Neural progenitor cell (in vitro differentiated cells): ENCODE results near the gene NHEJ1. TPM values are rescaled to one million over a fixed set of nuclear protein-coding genes. Genes with fewer than 3 reads are reported as not detected.
A peak's percentile ranks its signal among the peaks of the same experiment; 100 is the strongest.

Source experiments
- DNase-seq: peaks from one replicate; pipeline ENCODE4 v3.0.0-alpha.2; 2016; ENCODE audit warnings: low spot score
- H2AFZ ChIP-seq: fragments of 200-600 bp; sonication (generic); replicated peaks from 2 replicates; pipeline ENCODE4 v1.6.1; 2016; ENCODE audit warnings: antibody characterized with exemption
- H3F3A ChIP-seq: fragments of 200-600 bp; sonication (generic); 2 replicates; pipeline ENCODE4 v1.6.1; 2016; ENCODE audit warnings: antibody characterized with exemption, low read depth
- H3K27ac ChIP-seq: fragments of 200-600 bp; sonication (generic); 2 replicates; pipeline ENCODE4 v1.5.1; 2016; ENCODE audit warnings: mild to moderate bottlenecking
- H3K27me3 ChIP-seq: fragments of 200-600 bp; sonication (generic); 2 replicates; pipeline ENCODE4 v1.6.1; 2016; ENCODE audit warnings: mild to moderate bottlenecking, moderate library complexity
- H3K36me3 ChIP-seq: fragments of 200-600 bp; sonication (generic); 2 replicates; pipeline ENCODE4 v1.5.1; 2016
- H3K4me1 ChIP-seq: fragments of 200-600 bp; sonication (generic); 2 replicates; pipeline ENCODE4 v1.6.1; 2016; ENCODE audit warnings: mixed run types
- H3K4me2 ChIP-seq: fragments of 200-600 bp; sonication (generic); 2 replicates; pipeline ENCODE4 v1.6.1; 2016
- H3K4me3 ChIP-seq: fragments of 200-600 bp; sonication (generic); 2 replicates; pipeline ENCODE4 v1.5.1; 2016
- H3K79me2 ChIP-seq: fragments of 200-600 bp; sonication (generic); 2 replicates; pipeline ENCODE4 v1.6.1; 2016; ENCODE audit warnings: low read depth
- H3K9ac ChIP-seq: fragments of 200-600 bp; sonication (generic); 2 replicates; pipeline ENCODE4 v1.6.1; 2016
- H3K9me3 ChIP-seq: fragments of 200-600 bp; sonication (generic); 2 replicates; pipeline ENCODE4 v1.5.1; 2016; ENCODE audit warnings: low read depth
- H4K20me1 ChIP-seq: fragments of 200-600 bp; sonication (generic); 2 replicates; pipeline ENCODE4 v1.6.1; 2016; ENCODE audit warnings: low read depth
- H3K27ac Mint-ChIP-seq: 3 replicates; pipeline ENCODE4 v1.8.0; 2021; ENCODE audit warnings: mixed read lengths
- H3K27me3 Mint-ChIP-seq: 2 replicates; pipeline ENCODE4 v1.8.0; 2022; ENCODE audit warnings: low read depth, mild to moderate bottlenecking, inconsistent platforms, moderate library complexity, mixed read lengths; ENCODE audit not compliant: insufficient read depth
- H3K36me3 Mint-ChIP-seq: 3 replicates; pipeline ENCODE4 v1.8.0; 2021; ENCODE audit warnings: mixed read lengths
- H3K4me1 Mint-ChIP-seq: 3 replicates; pipeline ENCODE4 v1.8.0; 2021; ENCODE audit warnings: mixed read lengths
- H3K4me3 Mint-ChIP-seq: 3 replicates; pipeline ENCODE4 v1.8.0; 2021; ENCODE audit warnings: mild to moderate bottlenecking, moderate library complexity, mixed read lengths
- H3K9me3 Mint-ChIP-seq: 3 replicates; pipeline ENCODE4 v1.8.0; 2020; ENCODE audit warnings: mixed read lengths
- EZH2 ChIP-seq: fragments of 200-600 bp; sonication (generic); IDR thresholded peaks from 2 replicates; pipeline ENCODE4 v1.6.1; 2017; ENCODE audit warnings: antibody characterized with exemption, mild to moderate bottlenecking, moderate library complexity
- EZH2phosphoT487 ChIP-seq: fragments of 200-600 bp; sonication (generic); IDR thresholded peaks from 2 replicates; pipeline ENCODE4 v1.6.1; 2017; ENCODE audit warnings: antibody characterized with exemption
- total RNA-seq: library from RNA; depleted of rRNA; stranded (reverse); fragments of >200 nt; gene quantifications from 2 replicates; pipeline ENCODE4 v1.2.3, GENCODE V29; 2015; ENCODE audit warnings: low replicate concordance
- TF ChIP-seq, protein P1 (sequence below): fragments of 200-600 bp; sonication (generic); IDR thresholded peaks from 2 replicates; pipeline ENCODE4 v1.5.1; 2017; ENCODE audit warnings: antibody characterized with exemption, mild to moderate bottlenecking

Gene NHEJ1
- total RNA-seq, 1 donor from 2014 or later: 25.5 TPM

GRCh38 chr2:219179601-219180465 is 19.2 kb upstream of the NHEJ1 start:
- TF ChIP-seq, protein P1, sequence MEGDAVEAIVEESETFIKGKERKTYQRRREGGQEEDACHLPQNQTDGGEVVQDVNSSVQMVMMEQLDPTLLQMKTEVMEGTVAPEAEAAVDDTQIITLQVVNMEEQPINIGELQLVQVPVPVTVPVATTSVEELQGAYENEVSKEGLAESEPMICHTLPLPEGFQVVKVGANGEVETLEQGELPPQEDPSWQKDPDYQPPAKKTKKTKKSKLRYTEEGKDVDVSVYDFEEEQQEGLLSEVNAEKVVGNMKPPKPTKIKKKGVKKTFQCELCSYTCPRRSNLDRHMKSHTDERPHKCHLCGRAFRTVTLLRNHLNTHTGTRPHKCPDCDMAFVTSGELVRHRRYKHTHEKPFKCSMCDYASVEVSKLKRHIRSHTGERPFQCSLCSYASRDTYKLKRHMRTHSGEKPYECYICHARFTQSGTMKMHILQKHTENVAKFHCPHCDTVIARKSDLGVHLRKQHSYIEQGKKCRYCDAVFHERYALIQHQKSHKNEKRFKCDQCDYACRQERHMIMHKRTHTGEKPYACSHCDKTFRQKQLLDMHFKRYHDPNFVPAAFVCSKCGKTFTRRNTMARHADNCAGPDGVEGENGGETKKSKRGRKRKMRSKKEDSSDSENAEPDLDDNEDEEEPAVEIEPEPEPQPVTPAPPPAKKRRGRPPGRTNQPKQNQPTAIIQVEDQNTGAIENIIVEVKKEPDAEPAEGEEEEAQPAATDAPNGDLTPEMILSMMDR: no peak
- TF ChIP-seq EZH2 (no peak), EZH2phosphoT487 (no peak)
- Histone ChIP-seq H3K27me3 (no peaks in the 10 kb centered on the region), H3K79me2 (peaks cover 24% of the 10 kb centered on the region), H3K4me2 (no peak overlapping the region), H3K4me1 (peaks cover 14% of the 10 kb centered on the region), H3F3A (peaks cover 25% of the 10 kb centered on the region), H3K27ac (no peak overlapping the region), H2AFZ (no peak overlapping the region), H3K36me3 (no peaks in the 10 kb centered on the region), H4K20me1 (peaks cover 18% of the 10 kb centered on the region), H3K4me3 (no peak overlapping the region), H3K9ac (no peak overlapping the region), H3K9me3 (no peaks in the 10 kb centered on the region)
- H3K4me1 Mint-ChIP-seq: peaks cover 22% of the 10 kb centered on the region
- peaks cover 20% of the 10 kb centered on the region for H3K36me3 Mint-ChIP-seq
- peak overlapping the region; percentile 88 for H3K4me3 Mint-ChIP-seq
- peaks cover 7% of the 10 kb centered on the region for H3K27me3 Mint-ChIP-seq
- H3K9me3 Mint-ChIP-seq: no peaks in the 10 kb centered on the region
- no peak for DNase-seq
- H3K27ac Mint-ChIP-seq: no peak overlapping the region

GRCh38 chr2:219178377-219179175 is 18.0 kb upstream of the NHEJ1 start:
- Mint-ChIP-seq H3K9me3 (no peaks in the 10 kb centered on the region), H3K27ac (peak overlapping the region; percentile 26), H3K36me3 (peaks cover 23% of the 10 kb centered on the region), H3K4me3 (peak overlapping the region; percentile 88), H3K4me1 (peaks cover 22% of the 10 kb centered on the region), H3K27me3 (peaks cover 9% of the 10 kb centered on the region)
- H3K9me3 ChIP-seq: no peaks in the 10 kb centered on the region
- H2AFZ ChIP-seq: peak overlapping the region; percentile 81
- peak overlapping the region; percentile 90 for H3K4me2 ChIP-seq
- no peaks in the 10 kb centered on the region for H3K36me3 ChIP-seq
- peaks cover 18% of the 10 kb centered on the region for H4K20me1 ChIP-seq
- DNase-seq: peak; percentile 81
- peaks cover 24% of the 10 kb centered on the region for H3K79me2 ChIP-seq
- TF ChIP-seq EZH2 (no peak), EZH2phosphoT487 (no peak)
- TF ChIP-seq, protein P1: no peak
- peak overlapping the region; percentile 62 for H3K9ac ChIP-seq
- no peak overlapping the region for H3K27ac ChIP-seq
- peaks cover 14% of the 10 kb centered on the region for H3K4me1 ChIP-seq
- H3K27me3 ChIP-seq: no peaks in the 10 kb centered on the region
- H3K4me3 ChIP-seq: peak overlapping the region; percentile 66
- H3F3A ChIP-seq: peaks cover 25% of the 10 kb centered on the region

DNA sequence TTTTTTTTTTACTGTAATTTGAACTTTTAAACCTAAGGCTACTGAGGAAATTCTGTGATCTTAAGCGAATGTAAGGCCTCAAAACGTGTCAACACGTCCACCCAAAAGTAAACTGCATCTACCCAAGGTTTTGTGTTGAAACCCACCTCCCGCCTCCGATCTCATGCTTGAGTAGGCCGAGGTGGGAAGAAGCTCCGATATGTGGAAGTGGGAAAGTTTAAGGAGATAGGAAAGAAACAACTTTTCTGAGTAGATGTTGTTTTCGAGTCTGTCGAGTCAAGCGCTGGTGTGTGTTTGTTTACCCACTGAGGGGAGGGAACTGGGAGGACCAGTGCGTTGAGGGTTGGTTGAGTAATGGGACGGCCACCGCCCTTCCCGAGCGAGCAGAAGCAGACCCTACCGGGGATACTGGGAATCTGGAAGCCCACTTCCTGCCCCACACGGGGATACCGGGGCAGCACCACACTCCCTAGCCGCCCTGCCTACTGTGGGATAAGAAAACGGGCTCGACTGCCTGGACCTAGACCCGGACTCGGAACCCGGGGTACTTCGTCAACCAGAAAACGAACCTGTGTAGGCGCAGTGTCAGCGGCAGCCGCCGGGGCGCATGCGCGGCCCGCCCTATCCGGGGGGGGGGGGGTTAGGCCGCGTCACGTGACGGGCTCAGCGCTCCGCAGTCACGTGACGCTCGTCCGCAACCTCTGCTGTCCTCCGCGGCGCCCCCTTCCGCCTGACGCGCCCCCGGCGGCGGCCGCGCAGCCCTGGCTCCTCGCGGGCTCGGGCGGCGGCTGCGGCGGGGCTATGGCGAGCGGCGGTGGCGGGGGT is 17.1 kb upstream of the NHEJ1 start, which contains the start of gene RETREG2:
RETREG2 (plus strand) TSS at position 724 of the 825 bp plus-strand sequence; CDS start at position 802, 78 bp downstream.
- no peaks in the 10 kb centered on the region for H3K36me3 ChIP-seq
- no peaks in the 10 kb centered on the region for H3K9me3 Mint-ChIP-seq
- peak within 1 kb of the TSS; percentile 97 for H3K4me3 Mint-ChIP-seq

More for the DNA sequence above, 17.1 kb upstream of the NHEJ1 start, which contains the start of gene RETREG2:
- Histone ChIP-seq H2AFZ (peak within 1 kb of the TSS; percentile 89), H3K79me2 (peaks cover 24% of the 10 kb centered on the region), H4K20me1 (peaks cover 18% of the 10 kb centered on the region), H3K4me2 (peak within 1 kb of the TSS; percentile 90), H3K27me3 (no peaks in the 10 kb centered on the region), H3K4me1 (peaks cover 14% of the 10 kb centered on the region), H3F3A (peaks cover 25% of the 10 kb centered on the region), H3K27ac (peak within 1 kb of the TSS; percentile 1), H3K9ac (peak within 1 kb of the TSS; percentile 62), H3K4me3 (peak within 1 kb of the TSS; percentile 66), H3K9me3 (no peaks in the 10 kb centered on the region)
- Mint-ChIP-seq H3K4me1 (peaks cover 22% of the 10 kb centered on the region), H3K27ac (peak within 1 kb of the TSS; percentile 26), H3K27me3 (peaks cover 4% of the 10 kb centered on the region), H3K36me3 (peaks cover 20% of the 10 kb centered on the region)
- no peak for TF ChIP-seq EZH2
- TF ChIP-seq, protein P1: peak; percentile 57
- DNase-seq: peak; percentile 97
